ENCODE data around the gene CRCP. TPM values are rescaled to one million over a fixed set of nuclear protein-coding genes. Genes with fewer than 3 reads are reported as not detected.
"Not testable (repeated sequence)": the region's sequence is repeated elsewhere in the genome, so short reads cannot be mapped to it uniquely, and the experiment has no call there.

Gene CRCP
- total RNA-seq, 1 donor from 2014 or later, result 27.0 TPM

- H3K4me1 Mint-ChIP-seq, result peaks cover 8% of the 10 kb centered on the region
- no peaks in the 10 kb centered on the region for H3K27me3 Mint-ChIP-seq (ENCODE audit: low read depth)
- H3K27ac Mint-ChIP-seq, result peak overlapping the region; percentile 91
- DNase-seq (ENCODE audit: low spot score in 2 of 2, unreplicated experiment in 2 of 2), result no peak
- no peak for TF ChIP-seq CTCF (IDR thresholded peaks at IDR 0.05; ENCODE audit: unreplicated experiment)
- H3K4me3 Mint-ChIP-seq, result peak overlapping the region; percentile 65
- no peaks in the 10 kb centered on the region for H3K9me3 Mint-ChIP-seq
- no peaks in the 10 kb centered on the region for H3K36me3 Mint-ChIP-seq
These were observed 14.1 kb upstream of the CRCP start for GRCh38 chr7:66100408-66101050.

- H3K4me1 Mint-ChIP-seq; H3K27me3 Mint-ChIP-seq (ENCODE audit: low read depth); H3K27ac Mint-ChIP-seq; DNase-seq (ENCODE audit: low spot score in 2 of 2, unreplicated experiment in 2 of 2); H3K9me3 Mint-ChIP-seq; H3K36me3 Mint-ChIP-seq; H3K4me3 Mint-ChIP-seq: not testable (repeated sequence)
These were observed 12.5 kb upstream of the CRCP start for GRCh38 chr7:66102168-66102567.

- DNase-seq (ENCODE audit: low spot score in 2 of 2, unreplicated experiment in 2 of 2); H3K4me1 Mint-ChIP-seq; H3K9me3 Mint-ChIP-seq; H3K4me3 Mint-ChIP-seq; H3K36me3 Mint-ChIP-seq; H3K27me3 Mint-ChIP-seq (ENCODE audit: low read depth); H3K27ac Mint-ChIP-seq: not testable (repeated sequence)
These were observed 10.7 kb upstream of the CRCP start for GRCh38 chr7:66103994-66104393.

GRCh38 chr7:66105263-66105748 is 9.3 kb upstream of the CRCP start:
- TF ChIP-seq CTCF (IDR thresholded peaks at IDR 0.05; ENCODE audit: unreplicated experiment), result no peak
- Mint-ChIP-seq H3K36me3 (no peaks in the 10 kb centered on the region), H3K9me3 (no peaks in the 10 kb centered on the region), H3K4me1 (peaks cover under 1% of the 10 kb centered on the region), H3K27me3 (ENCODE audit: low read depth) (no peaks in the 10 kb centered on the region), H3K27ac (no peak overlapping the region), H3K4me3 (no peak overlapping the region)
- DNase-seq (ENCODE audit: low spot score in 2 of 2, unreplicated experiment in 2 of 2), result no peak

GRCh38 chr7:66108410-66108809 is 6.2 kb upstream of the CRCP start:
- not testable (repeated sequence) for H3K27me3 Mint-ChIP-seq (ENCODE audit: low read depth); H3K27ac Mint-ChIP-seq; DNase-seq (ENCODE audit: low spot score in 2 of 2, unreplicated experiment in 2 of 2); H3K36me3 Mint-ChIP-seq; H3K4me1 Mint-ChIP-seq; H3K9me3 Mint-ChIP-seq; H3K4me3 Mint-ChIP-seq

- H3K4me3 Mint-ChIP-seq, result no peak overlapping the region
- no peak overlapping the region for H3K27ac Mint-ChIP-seq
- DNase-seq (ENCODE audit: low spot score in 2 of 2, unreplicated experiment in 2 of 2), result no peak
These were observed 3.8 kb upstream of the CRCP start for GRCh38 chr7:66110856-66111255.

GRCh38 chr7:66116680-66117420 is 2.2 kb downstream of the CRCP start:
- H3K27me3 Mint-ChIP-seq (ENCODE audit: low read depth); H3K36me3 Mint-ChIP-seq; DNase-seq (ENCODE audit: low spot score in 2 of 2, unreplicated experiment in 2 of 2); H3K9me3 Mint-ChIP-seq: not testable (repeated sequence)
- Mint-ChIP-seq H3K27ac (peak overlapping the region; percentile 1), H3K4me1 (peaks cover 23% of the 10 kb centered on the region), H3K4me3 (peak overlapping the region; percentile 28)

More at GRCh38 chr7:66110856-66111255, 3.8 kb upstream of the CRCP start:
- H3K27me3 Mint-ChIP-seq (ENCODE audit: low read depth), result no peaks in the 10 kb centered on the region
- H3K9me3 Mint-ChIP-seq, result no peaks in the 10 kb centered on the region
- no peak for TF ChIP-seq CTCF (IDR thresholded peaks at IDR 0.05; ENCODE audit: unreplicated experiment)
- H3K36me3 Mint-ChIP-seq, result no peaks in the 10 kb centered on the region
- peaks cover 9% of the 10 kb centered on the region for H3K4me1 Mint-ChIP-seq
